Mesendoderm (in vitro differentiated cells): ENCODE measurements around the gene HAUS5.
"Not testable (repeated sequence)": the region's sequence is repeated elsewhere in the genome, so short reads cannot be mapped to it uniquely, and the experiment has no call there.

Experiments used
- DNase-seq: peaks from one replicate; pipeline ENCODE4 v3.0.0; 2013
- H2AK5ac ChIP-seq: 2 replicates; pipeline ENCODE4 v1.6.1; 2013; ENCODE audit warnings: low read length, inconsistent platforms
- H2BK120ac ChIP-seq: 2 replicates; pipeline ENCODE4 v1.6.1; 2013; ENCODE audit warnings: low read depth, mild to moderate bottlenecking, low read length, moderate library complexity, mixed read lengths
- H2BK15ac ChIP-seq: replicated peaks from 2 replicates; pipeline ENCODE4 v1.6.1; 2013; ENCODE audit warnings: low read depth, mild to moderate bottlenecking, moderate library complexity
- H2BK5ac ChIP-seq: 2 replicates; pipeline ENCODE4 v1.6.1; 2013; ENCODE audit warnings: low read length, inconsistent platforms
- H3K18ac ChIP-seq: 2 replicates; pipeline ENCODE4 v1.6.1; 2013; ENCODE audit warnings: mild to moderate bottlenecking, low read length, mixed read lengths
- H3K23ac ChIP-seq: one replicate; pipeline ENCODE4 v1.6.1; 2013; ENCODE audit warnings: low read length
- H3K27ac ChIP-seq: 2 replicates; pipeline ENCODE4 v1.5.1; 2013; ENCODE audit warnings: low read depth, mild to moderate bottlenecking, inconsistent platforms, low read length, moderate library complexity
- H3K27me3 ChIP-seq: 2 replicates; pipeline ENCODE4 v1.6.1; 2013; ENCODE audit warnings: low read length, control low read depth, mild to moderate bottlenecking, inconsistent platforms; ENCODE audit not compliant: insufficient read depth, poor library complexity
- H3K36me3 ChIP-seq: 2 replicates; pipeline ENCODE4 v1.6.1; 2013; ENCODE audit warnings: low read length, inconsistent platforms; ENCODE audit not compliant: control insufficient read depth, insufficient read depth
- H3K4ac ChIP-seq: one replicate; pipeline ENCODE4 v1.6.1; 2013; ENCODE audit warnings: low read depth, mild to moderate bottlenecking, low read length, moderate library complexity
- H3K4me1 ChIP-seq: 2 replicates; pipeline ENCODE4 v1.6.1; 2013; ENCODE audit warnings: low read depth, low read length, inconsistent platforms; ENCODE audit not compliant: control insufficient read depth
- H3K4me2 ChIP-seq: 2 replicates; pipeline ENCODE4 v1.6.1; 2013; ENCODE audit warnings: low read length
- H3K4me3 ChIP-seq: 2 replicates; pipeline ENCODE4 v1.5.1; 2013; ENCODE audit warnings: mild to moderate bottlenecking, low read length
- H3K56ac ChIP-seq: one replicate; pipeline ENCODE4 v1.6.1; 2013; ENCODE audit warnings: low read length
- H3K79me1 ChIP-seq: 2 replicates; pipeline ENCODE4 v1.6.1; 2013; ENCODE audit warnings: low read length, inconsistent platforms
- H3K79me2 ChIP-seq: 2 replicates; pipeline ENCODE4 v1.6.1; 2013; ENCODE audit warnings: mild to moderate bottlenecking, low read length; ENCODE audit not compliant: control insufficient read depth, insufficient read depth
- H3K9ac ChIP-seq: 2 replicates; pipeline ENCODE4 v1.6.1; 2013; ENCODE audit warnings: low read length, inconsistent platforms
- H4K5ac ChIP-seq: one replicate; pipeline ENCODE4 v1.6.1; 2013; ENCODE audit warnings: low read length
- H4K8ac ChIP-seq: one replicate; pipeline ENCODE4 v1.6.1; 2013; ENCODE audit warnings: low read depth, mild to moderate bottlenecking, control low read depth, low read length, moderate library complexity
- whole genome bisulfite sequencing: extraction: QIAGEN DNeasy Blood & Tissue Kit; methylation state at CpG from one replicate; pipeline ENCODE4 v1.1.7; 2013; ENCODE audit warnings: low lambda C conversion rate, missing lambda C conversion rate; ENCODE audit not compliant: insufficient coverage; ENCODE audit errors: extremely low coverage; 5-methylcytosine and 5-hydroxymethylcytosine counted together

Gene HAUS5

DNA sequence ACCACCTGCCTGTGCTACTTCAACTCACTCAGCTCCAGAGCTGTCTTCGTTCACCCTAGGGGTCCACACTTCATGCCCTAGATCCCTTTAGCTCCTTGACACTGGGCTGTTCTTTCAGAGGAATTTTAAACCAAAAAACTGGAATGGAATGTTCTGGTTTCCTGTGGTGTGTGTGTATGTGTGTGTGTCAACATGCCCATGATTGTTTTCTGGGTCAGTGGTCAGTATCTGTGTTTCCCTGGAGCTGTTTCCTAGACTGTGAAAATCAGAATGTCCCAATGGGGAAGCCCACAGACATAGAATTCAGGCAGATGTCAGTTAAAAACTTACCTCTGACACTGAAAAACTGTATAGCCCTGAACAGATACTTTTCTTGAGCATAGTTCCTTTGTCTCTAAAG, 25.2 kb upstream of the HAUS5 start:
- no peaks in the 10 kb centered on the region for H3K4me1 ChIP-seq
- no peak overlapping the region for H2BK120ac ChIP-seq
- DNase-seq, result no peak
- H2BK15ac ChIP-seq, result no peak overlapping the region
- no peak overlapping the region for H2AK5ac ChIP-seq
- no peaks in the 10 kb centered on the region for H3K27me3 ChIP-seq
- no CpG with 5 or more reads among the region's 1 CpG for WGBS
- no peaks in the 10 kb centered on the region for H3K36me3 ChIP-seq
- H3K4ac ChIP-seq, result no peak overlapping the region
- H2BK5ac ChIP-seq, result no peak overlapping the region
- H3K18ac ChIP-seq, result no peak overlapping the region
- H3K4me3 ChIP-seq, result no peak overlapping the region
- H3K27ac ChIP-seq, result no peak overlapping the region
- no peak overlapping the region for H3K9ac ChIP-seq
- H3K4me2 ChIP-seq, result no peak overlapping the region
- no peaks in the 10 kb centered on the region for H3K79me2 ChIP-seq
- no peaks in the 10 kb centered on the region for H3K79me1 ChIP-seq
- no peak overlapping the region for H3K23ac ChIP-seq
- no peak overlapping the region for H4K5ac ChIP-seq
- H3K56ac ChIP-seq, result no peak overlapping the region
- no peak overlapping the region for H4K8ac ChIP-seq

DNA sequence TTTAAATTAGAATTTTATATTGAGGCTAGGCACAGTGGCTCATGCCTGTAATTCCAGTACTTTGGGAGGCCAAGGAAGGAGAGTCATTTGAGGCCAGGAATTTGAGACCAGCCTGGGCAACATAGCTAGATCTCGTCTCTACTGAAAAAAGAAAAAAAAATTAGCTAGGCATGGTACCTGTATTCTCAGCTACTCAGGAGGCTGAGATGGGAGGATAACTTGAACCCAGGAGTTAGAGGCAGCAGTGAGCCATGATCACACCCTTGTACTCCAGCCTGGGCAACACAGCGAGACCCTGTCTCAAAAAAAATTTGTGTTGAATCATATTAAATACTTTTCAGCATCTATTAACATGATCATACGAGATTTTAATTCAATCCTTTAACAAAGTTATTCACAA, 21.7 kb upstream of the HAUS5 start:
- H3K4ac ChIP-seq, result no peak overlapping the region
- no CpG with 5 or more reads among the region's 3 CpGs for WGBS
- no peak overlapping the region for H3K4me2 ChIP-seq
- DNase-seq, result no peak
- H4K5ac ChIP-seq, result no peak overlapping the region
- no peaks in the 10 kb centered on the region for H3K4me1 ChIP-seq
- H3K18ac ChIP-seq, result no peak overlapping the region
- H3K27me3 ChIP-seq, result no peaks in the 10 kb centered on the region
- H3K4me3 ChIP-seq, result no peak overlapping the region
- no peaks in the 10 kb centered on the region for H3K36me3 ChIP-seq
- H3K56ac ChIP-seq, result no peak overlapping the region
- no peaks in the 10 kb centered on the region for H3K79me2 ChIP-seq
- no peak overlapping the region for H3K9ac ChIP-seq
- H2BK15ac ChIP-seq, result no peak overlapping the region
- no peak overlapping the region for H2BK120ac ChIP-seq
- no peaks in the 10 kb centered on the region for H3K79me1 ChIP-seq
- H4K8ac ChIP-seq, result no peak overlapping the region
- H2AK5ac ChIP-seq, result no peak overlapping the region
- H3K23ac ChIP-seq, result no peak overlapping the region
- H3K27ac ChIP-seq, result no peak overlapping the region
- H2BK5ac ChIP-seq, result no peak overlapping the region

DNA sequence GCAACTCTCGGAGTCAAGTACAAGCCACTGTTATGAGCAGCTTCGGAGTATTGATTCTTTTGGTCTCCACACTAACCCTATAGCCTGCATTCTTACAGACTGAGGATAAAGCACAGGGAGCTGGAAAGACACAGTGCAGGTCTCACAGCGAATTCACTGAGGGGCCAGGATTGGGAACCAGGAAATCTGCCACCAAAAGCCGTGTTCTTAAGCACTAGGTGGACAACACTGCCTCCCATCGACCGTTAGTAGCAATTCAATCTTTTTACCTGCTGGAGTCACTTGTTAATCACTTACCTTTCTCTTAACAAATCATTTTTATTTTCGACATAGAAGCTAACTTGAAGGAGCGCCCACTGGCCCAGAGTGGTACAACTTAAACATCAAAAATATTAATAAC, 20.3 kb upstream of the HAUS5 start:
- Histone ChIP-seq H3K79me1 (no peaks in the 10 kb centered on the region), H3K27ac (no peak overlapping the region), H3K23ac (no peak overlapping the region), H3K4ac (no peak overlapping the region), H2BK5ac (no peak overlapping the region), H2BK15ac (no peak overlapping the region), H4K5ac (no peak overlapping the region), H3K36me3 (no peaks in the 10 kb centered on the region), H3K4me1 (no peaks in the 10 kb centered on the region), H3K27me3 (no peaks in the 10 kb centered on the region), H3K4me3 (no peak overlapping the region), H3K18ac (no peak overlapping the region), H4K8ac (no peak overlapping the region), H3K56ac (no peak overlapping the region), H2BK120ac (no peak overlapping the region), H3K4me2 (no peak overlapping the region), H3K9ac (no peak overlapping the region), H3K79me2 (no peaks in the 10 kb centered on the region), H2AK5ac (no peak overlapping the region)
- peak; percentile 77 for DNase-seq
- WGBS, result no CpG with 5 or more reads among the region's 8 CpGs

DNA sequence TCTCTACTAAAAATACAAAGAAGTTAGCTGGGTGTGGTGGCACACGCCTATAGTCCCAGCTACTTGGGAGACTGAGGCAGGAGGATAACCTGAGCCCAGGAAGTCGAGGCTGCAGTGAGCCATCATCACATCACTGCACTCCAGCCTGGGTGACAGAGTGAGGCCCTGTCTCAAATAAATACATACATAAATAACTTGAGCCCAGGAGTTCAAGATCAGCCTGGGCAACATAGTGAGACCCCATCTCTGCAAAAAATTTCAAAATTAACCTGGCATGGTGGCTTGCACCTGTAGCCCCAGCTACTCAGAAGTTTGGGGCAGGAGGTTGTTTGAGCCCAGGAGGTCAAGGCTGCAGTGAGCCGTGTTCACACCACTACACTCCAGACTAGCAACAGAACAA, 17.5 kb upstream of the HAUS5 start:
- not testable (repeated sequence) for H4K8ac ChIP-seq, H3K27ac ChIP-seq, H3K4me1 ChIP-seq, H2BK15ac ChIP-seq, H3K4me3 ChIP-seq, H3K4me2 ChIP-seq, H2BK120ac ChIP-seq, H2AK5ac ChIP-seq, H3K56ac ChIP-seq, H3K23ac ChIP-seq, H4K5ac ChIP-seq, H3K4ac ChIP-seq, DNase-seq, H3K79me2 ChIP-seq, H3K18ac ChIP-seq, H2BK5ac ChIP-seq, H3K9ac ChIP-seq, H3K79me1 ChIP-seq, H3K27me3 ChIP-seq, H3K36me3 ChIP-seq
- WGBS, result no CpG with 5 or more reads among the region's 3 CpGs

DNA sequence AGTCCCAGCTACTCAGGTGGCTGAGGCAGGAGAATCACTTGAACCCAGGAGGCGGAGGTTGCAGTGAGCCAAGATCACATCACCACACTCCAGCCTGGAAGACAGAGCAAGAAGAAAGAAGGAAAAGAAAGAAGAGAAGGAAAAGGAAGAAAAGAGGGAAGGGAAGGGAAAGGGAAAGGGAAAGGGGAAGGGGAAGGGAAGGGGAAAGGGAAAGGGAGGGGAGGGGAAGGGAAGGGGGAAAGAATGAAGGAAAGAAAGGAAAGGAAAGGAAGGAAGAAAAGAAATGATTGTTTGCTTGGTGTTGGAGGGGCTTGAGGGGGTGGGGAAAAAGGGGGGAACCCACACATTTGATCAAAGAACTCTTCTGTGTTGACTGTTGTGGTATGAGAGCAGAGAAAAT, 16.6 kb upstream of the HAUS5 start:
- H3K18ac ChIP-seq, result no peak overlapping the region
- H3K27ac ChIP-seq, result no peak overlapping the region
- no peak overlapping the region for H3K9ac ChIP-seq
- no peak overlapping the region for H4K8ac ChIP-seq
- H3K27me3 ChIP-seq, result no peaks in the 10 kb centered on the region
- H3K4ac ChIP-seq, result no peak overlapping the region
- no peak overlapping the region for H2BK15ac ChIP-seq
- H3K4me1 ChIP-seq, result no peaks in the 10 kb centered on the region
- H2AK5ac ChIP-seq, result no peak overlapping the region
- DNase-seq, result no peak
- no peaks in the 10 kb centered on the region for H3K36me3 ChIP-seq
- no peak overlapping the region for H3K23ac ChIP-seq
- H3K56ac ChIP-seq, result no peak overlapping the region
- H2BK120ac ChIP-seq, result no peak overlapping the region
- no peak overlapping the region for H3K4me3 ChIP-seq
- H3K79me1 ChIP-seq, result no peaks in the 10 kb centered on the region
- H4K5ac ChIP-seq, result no peak overlapping the region
- no peak overlapping the region for H3K4me2 ChIP-seq
- no peaks in the 10 kb centered on the region for H3K79me2 ChIP-seq
- WGBS, result no CpG with 5 or more reads among the region's 1 CpG
- H2BK5ac ChIP-seq, result no peak overlapping the region

DNA sequence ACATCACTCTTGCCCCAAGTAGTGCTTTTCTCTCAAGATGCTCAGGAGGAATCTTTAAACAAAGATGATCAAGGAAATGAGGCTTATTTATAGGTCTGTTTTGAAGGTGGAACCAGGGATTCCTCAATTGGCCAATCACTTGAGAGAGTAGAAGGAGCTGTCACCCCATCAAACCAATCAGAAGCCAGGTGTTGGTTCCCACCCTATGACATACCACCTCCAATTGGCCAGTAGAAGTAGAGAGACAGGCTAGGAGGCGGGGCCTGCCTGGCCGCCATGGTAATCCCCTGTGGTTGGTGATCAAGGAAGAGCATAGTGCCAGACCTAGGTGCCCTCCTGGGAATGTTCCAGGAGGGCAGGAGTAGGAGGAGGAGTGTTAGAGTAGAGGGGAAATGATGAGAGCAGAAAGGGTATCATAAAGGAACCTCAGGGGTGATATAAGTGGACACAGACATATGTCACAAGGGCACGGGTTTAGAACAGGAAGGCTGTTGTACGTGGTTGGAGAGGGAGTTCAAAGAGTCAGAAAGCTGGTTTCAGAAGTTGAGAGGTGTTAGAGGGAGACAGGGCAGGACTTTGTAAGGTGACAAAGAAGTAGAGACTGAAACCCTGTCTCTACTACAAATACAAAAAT, 16.1 kb upstream of the HAUS5 start:
- Histone ChIP-seq H3K27ac (no peak overlapping the region), H2BK120ac (no peak overlapping the region), H4K5ac (no peak overlapping the region), H3K4me2 (no peak overlapping the region), H3K79me1 (no peaks in the 10 kb centered on the region), H4K8ac (no peak overlapping the region), H3K79me2 (no peaks in the 10 kb centered on the region), H2BK15ac (no peak overlapping the region), H3K23ac (no peak overlapping the region), H3K4me3 (no peak overlapping the region), H3K27me3 (no peaks in the 10 kb centered on the region), H3K4ac (no peak overlapping the region), H3K4me1 (no peaks in the 10 kb centered on the region), H2BK5ac (no peak overlapping the region), H3K18ac (no peak overlapping the region), H2AK5ac (no peak overlapping the region), H3K36me3 (no peaks in the 10 kb centered on the region), H3K9ac (no peak overlapping the region), H3K56ac (no peak overlapping the region)
- no CpG with 5 or more reads among the region's 4 CpGs for WGBS
- peak; percentile 37 for DNase-seq
